Measurements from ENCODE around the gene ADARB2. TPM values are rescaled to one million over a fixed set of nuclear protein-coding genes. Genes with fewer than 3 reads are reported as not detected.

The ADARB2 gene
- total RNA-seq, 1 donor from 2014 or later: 0.05 TPM

DNA sequence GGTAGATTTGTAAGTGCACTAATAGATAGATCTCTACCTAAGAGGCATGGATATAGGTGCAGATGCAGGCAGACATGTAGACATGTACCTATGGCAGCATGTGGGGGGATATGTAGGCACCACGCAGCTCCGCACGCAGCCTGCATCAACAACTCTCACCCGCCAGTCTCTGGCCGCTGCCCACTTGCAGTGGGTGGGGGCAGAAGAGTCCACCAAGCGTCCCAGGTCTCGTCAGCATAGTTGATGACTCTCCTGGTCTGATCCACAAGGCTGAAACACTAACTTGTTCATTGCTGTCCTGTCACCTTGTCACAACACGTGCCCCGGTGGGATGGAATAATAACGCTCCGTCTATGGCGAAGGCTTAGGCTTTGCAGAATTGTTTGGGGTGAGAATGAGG, 252.0 kb downstream of the ADARB2 start:
- Mint-ChIP-seq H3K27ac (no peak overlapping the region), H3K36me3 (ENCODE audit: low read depth) (no peaks in the 10 kb centered on the region), H3K4me3 (ENCODE audit: low read depth) (no peak overlapping the region), H3K9me3 (no peaks in the 10 kb centered on the region), H3K27me3 (ENCODE audit: low read depth) (no peaks in the 10 kb centered on the region), H3K4me1 (ENCODE audit: low read depth) (no peaks in the 10 kb centered on the region)
- intact Hi-C loops (cut with micrococcal nuclease): no loop called here
- no peak for DNase-seq (ENCODE audit: low spot score)

DNA sequence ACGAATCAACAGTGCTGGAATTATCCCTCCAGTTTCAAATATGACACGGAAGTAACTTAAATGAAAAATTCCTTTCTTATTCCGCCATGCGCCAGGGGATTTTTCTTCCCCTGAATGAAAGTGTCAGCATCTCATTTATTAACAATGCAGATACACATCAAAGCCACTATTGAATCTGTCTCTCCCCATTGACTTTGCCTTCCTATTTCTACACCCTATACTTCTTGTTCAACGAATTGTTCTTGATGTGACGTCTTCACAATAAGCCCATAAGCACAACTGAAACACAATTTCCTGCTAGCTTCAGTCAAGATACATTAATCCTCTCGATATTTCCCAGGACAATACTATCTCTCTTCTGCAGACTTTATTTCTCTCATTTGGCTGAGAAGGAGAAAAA, 253.5 kb downstream of the ADARB2 start:
- Mint-ChIP-seq H3K36me3 (ENCODE audit: low read depth) (no peaks in the 10 kb centered on the region), H3K27ac (no peak overlapping the region), H3K9me3 (no peaks in the 10 kb centered on the region), H3K27me3 (ENCODE audit: low read depth) (no peaks in the 10 kb centered on the region), H3K4me3 (ENCODE audit: low read depth) (no peak overlapping the region), H3K4me1 (ENCODE audit: low read depth) (no peaks in the 10 kb centered on the region)
- intact Hi-C loops (cut with micrococcal nuclease): no loop called here
- DNase-seq (ENCODE audit: low spot score): no peak

GRCh38 chr10:1483246-1483645, 254.1 kb downstream of the ADARB2 start:
- no peaks in the 10 kb centered on the region for H3K9me3 Mint-ChIP-seq
- H3K27me3 Mint-ChIP-seq (ENCODE audit: low read depth): no peaks in the 10 kb centered on the region
- intact Hi-C loops (cut with micrococcal nuclease): no loop called here
- no peak for DNase-seq (ENCODE audit: low spot score)
- no peak overlapping the region for H3K4me3 Mint-ChIP-seq (ENCODE audit: low read depth)
- no peaks in the 10 kb centered on the region for H3K36me3 Mint-ChIP-seq (ENCODE audit: low read depth)
- H3K27ac Mint-ChIP-seq: no peak overlapping the region
- no peaks in the 10 kb centered on the region for H3K4me1 Mint-ChIP-seq (ENCODE audit: low read depth)

- Mint-ChIP-seq H3K4me1 (ENCODE audit: low read depth) (no peaks in the 10 kb centered on the region), H3K27me3 (ENCODE audit: low read depth) (no peaks in the 10 kb centered on the region), H3K9me3 (no peaks in the 10 kb centered on the region), H3K36me3 (ENCODE audit: low read depth) (no peaks in the 10 kb centered on the region), H3K4me3 (ENCODE audit: low read depth) (no peak overlapping the region), H3K27ac (no peak overlapping the region)
- no peak for DNase-seq (ENCODE audit: low spot score)
- intact Hi-C loops (cut with micrococcal nuclease): no loop called here
These were observed 259.7 kb downstream of the ADARB2 start for GRCh38 chr10:1477578-1477977.

GRCh38 chr10:1476455-1476803, 260.9 kb downstream of the ADARB2 start:
- no peaks in the 10 kb centered on the region for H3K36me3 Mint-ChIP-seq (ENCODE audit: low read depth)
- no peaks in the 10 kb centered on the region for H3K4me1 Mint-ChIP-seq (ENCODE audit: low read depth)
- intact Hi-C loops (cut with micrococcal nuclease): no loop called here
- DNase-seq (ENCODE audit: low spot score): no peak
- H3K4me3 Mint-ChIP-seq (ENCODE audit: low read depth): no peak overlapping the region
- H3K9me3 Mint-ChIP-seq: no peaks in the 10 kb centered on the region
- no peak overlapping the region for H3K27ac Mint-ChIP-seq
- H3K27me3 Mint-ChIP-seq (ENCODE audit: low read depth): no peaks in the 10 kb centered on the region

- DNase-seq (ENCODE audit: low spot score): no peak
- H3K36me3 Mint-ChIP-seq (ENCODE audit: low read depth): no peaks in the 10 kb centered on the region
- no peak overlapping the region for H3K27ac Mint-ChIP-seq
- H3K27me3 Mint-ChIP-seq (ENCODE audit: low read depth): no peaks in the 10 kb centered on the region
- intact Hi-C loops (cut with micrococcal nuclease): no loop called here
- no peaks in the 10 kb centered on the region for H3K4me1 Mint-ChIP-seq (ENCODE audit: low read depth)
- H3K9me3 Mint-ChIP-seq: no peaks in the 10 kb centered on the region
- H3K4me3 Mint-ChIP-seq (ENCODE audit: low read depth): no peak overlapping the region
These were observed 261.4 kb downstream of the ADARB2 start for GRCh38 chr10:1475771-1476454.

- no peak for DNase-seq (ENCODE audit: low spot score)
- no peaks in the 10 kb centered on the region for H3K4me1 Mint-ChIP-seq (ENCODE audit: low read depth)
- H3K36me3 Mint-ChIP-seq (ENCODE audit: low read depth): no peaks in the 10 kb centered on the region
- no peak overlapping the region for H3K27ac Mint-ChIP-seq
- intact Hi-C loops (cut with micrococcal nuclease): no loop called here
- H3K9me3 Mint-ChIP-seq: no peaks in the 10 kb centered on the region
- no peak overlapping the region for H3K4me3 Mint-ChIP-seq (ENCODE audit: low read depth)
- no peaks in the 10 kb centered on the region for H3K27me3 Mint-ChIP-seq (ENCODE audit: low read depth)
These were observed 262.2 kb downstream of the ADARB2 start for GRCh38 chr10:1475098-1475591.

GRCh38 chr10:1474376-1475097, 262.8 kb downstream of the ADARB2 start:
- no peaks in the 10 kb centered on the region for H3K4me1 Mint-ChIP-seq (ENCODE audit: low read depth)
- H3K9me3 Mint-ChIP-seq: no peaks in the 10 kb centered on the region
- H3K4me3 Mint-ChIP-seq (ENCODE audit: low read depth): no peak overlapping the region
- DNase-seq (ENCODE audit: low spot score): no peak
- intact Hi-C loops (cut with micrococcal nuclease): no loop called here
- H3K27me3 Mint-ChIP-seq (ENCODE audit: low read depth): no peaks in the 10 kb centered on the region
- H3K27ac Mint-ChIP-seq: no peak overlapping the region
- no peaks in the 10 kb centered on the region for H3K36me3 Mint-ChIP-seq (ENCODE audit: low read depth)

DNA sequence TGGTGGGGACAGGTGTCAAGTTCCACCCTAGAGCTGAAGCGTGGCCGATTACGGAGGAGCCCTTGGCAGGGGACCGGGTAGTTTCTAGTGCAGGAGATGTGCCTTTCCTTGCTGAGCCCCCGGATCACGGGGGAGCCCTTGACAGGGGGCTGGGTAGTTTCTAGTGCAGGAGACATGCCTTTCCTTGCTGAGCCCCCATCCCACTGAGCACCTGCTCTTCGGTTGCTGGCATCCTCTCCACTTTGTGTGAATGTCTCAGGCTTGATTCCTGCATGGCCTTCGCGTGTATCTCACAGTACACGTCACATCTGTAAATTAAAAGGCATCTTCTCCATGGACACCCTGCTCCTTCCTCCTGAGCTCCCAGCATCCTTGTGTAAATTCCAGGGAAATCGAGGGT, 263.5 kb downstream of the ADARB2 start:
- no peaks in the 10 kb centered on the region for H3K36me3 Mint-ChIP-seq (ENCODE audit: low read depth)
- no peaks in the 10 kb centered on the region for H3K4me1 Mint-ChIP-seq (ENCODE audit: low read depth)
- no peaks in the 10 kb centered on the region for H3K9me3 Mint-ChIP-seq
- H3K4me3 Mint-ChIP-seq (ENCODE audit: low read depth): no peak overlapping the region
- intact Hi-C loops (cut with micrococcal nuclease): no loop called here
- no peak overlapping the region for H3K27ac Mint-ChIP-seq
- no peaks in the 10 kb centered on the region for H3K27me3 Mint-ChIP-seq (ENCODE audit: low read depth)
- DNase-seq (ENCODE audit: low spot score): no peak

GRCh38 chr10:1472178-1472958, 265.0 kb downstream of the ADARB2 start:
- Mint-ChIP-seq H3K4me1 (ENCODE audit: low read depth) (no peaks in the 10 kb centered on the region), H3K4me3 (ENCODE audit: low read depth) (no peak overlapping the region), H3K9me3 (no peaks in the 10 kb centered on the region), H3K27me3 (ENCODE audit: low read depth) (no peaks in the 10 kb centered on the region), H3K27ac (no peak overlapping the region), H3K36me3 (ENCODE audit: low read depth) (no peaks in the 10 kb centered on the region)
- DNase-seq (ENCODE audit: low spot score): no peak
- intact Hi-C loops (cut with micrococcal nuclease): no loop called here

- H3K4me3 Mint-ChIP-seq (ENCODE audit: low read depth): no peak overlapping the region
- no peaks in the 10 kb centered on the region for H3K9me3 Mint-ChIP-seq
- H3K36me3 Mint-ChIP-seq (ENCODE audit: low read depth): no peaks in the 10 kb centered on the region
- intact Hi-C loops (cut with micrococcal nuclease): no loop called here
- H3K27ac Mint-ChIP-seq: no peak overlapping the region
- H3K4me1 Mint-ChIP-seq (ENCODE audit: low read depth): no peaks in the 10 kb centered on the region
- H3K27me3 Mint-ChIP-seq (ENCODE audit: low read depth): no peaks in the 10 kb centered on the region
- DNase-seq (ENCODE audit: low spot score): no peak
These were observed 268.5 kb downstream of the ADARB2 start for GRCh38 chr10:1468811-1469210.

DNA sequence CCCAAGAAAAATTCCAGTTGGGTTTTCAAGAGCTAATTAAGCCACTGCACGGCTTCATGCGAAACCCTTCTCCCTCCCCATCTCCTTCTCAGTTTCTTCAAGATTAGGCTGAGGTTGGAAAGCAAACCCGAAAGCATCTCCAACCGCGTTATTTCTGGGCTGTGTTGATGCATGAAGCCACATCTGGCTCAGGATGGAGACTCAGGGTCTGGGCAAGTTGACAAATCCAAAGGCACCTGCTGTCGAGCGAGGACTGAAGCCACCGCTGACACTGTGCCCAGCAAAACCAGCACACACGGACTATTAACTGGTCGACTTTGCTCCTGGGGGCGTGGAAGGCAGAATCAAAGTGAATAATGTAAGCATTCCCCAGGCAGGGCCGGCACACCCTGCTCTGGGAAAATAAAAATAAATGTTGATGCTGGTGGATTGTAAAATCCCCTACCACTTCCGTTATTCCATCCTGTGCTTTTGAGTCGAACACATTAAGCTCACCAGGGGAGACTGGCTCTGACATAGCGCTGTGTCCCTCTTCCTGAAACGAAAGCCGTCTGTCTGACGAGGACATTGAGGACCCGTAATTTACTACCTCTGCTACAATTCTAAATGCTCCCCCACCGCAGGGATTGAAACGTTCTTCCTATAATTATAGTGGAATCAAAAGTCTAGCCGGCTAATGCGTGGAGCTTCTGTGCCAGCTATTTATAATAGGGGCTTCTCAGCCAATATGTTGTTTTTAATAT, 269.8 kb downstream of the ADARB2 start:
- intact Hi-C loops (cut with micrococcal nuclease): no loop called here
- H3K36me3 Mint-ChIP-seq (ENCODE audit: low read depth): no peaks in the 10 kb centered on the region
- no peak overlapping the region for H3K27ac Mint-ChIP-seq
- no peaks in the 10 kb centered on the region for H3K27me3 Mint-ChIP-seq (ENCODE audit: low read depth)
- no peaks in the 10 kb centered on the region for H3K9me3 Mint-ChIP-seq
- H3K4me1 Mint-ChIP-seq (ENCODE audit: low read depth): no peaks in the 10 kb centered on the region
- DNase-seq (ENCODE audit: low spot score): no peak
- H3K4me3 Mint-ChIP-seq (ENCODE audit: low read depth): no peak overlapping the region

Data from activated T-helper 2 cell treated with anti-CD3 and anti-CD28 coated beads, Interferon-gamma antibody, Interleukin-2, Interleukin-4, amounts not matched to agents 10 μg/mL and 5 μg/mL and 100 μg/mL, durations not matched to agents 14 hours and 24 hours and 36 hours (primary cell).